ENCODE results near the gene PRR3. TPM values are rescaled to one million over a fixed set of nuclear protein-coding genes. Genes with fewer than 3 reads are reported as not detected.
A peak's percentile ranks its signal among the peaks of the same experiment; 100 is the strongest.

The PRR3 gene
- total RNA-seq, 4 donors from 2014 or later = 3.8 to 10.6 (median 4.5) TPM

- Histone ChIP-seq H3K4me1 (peaks cover 19 to 39% (median 30%) of the 10 kb centered on the region in 4 donors), H3K4me3 (peak overlapping the region; percentile 84 to 96 (median 89)), H3K27me3 (no peaks in the 10 kb centered on the region), H3K27ac (replicated peaks in 1 of 4) (peak overlapping the region; percentile 98 to 100 (median 98)), H3K36me3 (peaks cover 8 to 37% (median 30%) of the 10 kb centered on the region in 4 donors), H3K9me3 (no peaks in the 10 kb centered on the region)
- WGBS = 3% methylated on average over 6 of the region's 6 CpGs
- no peak for DNase-seq (ENCODE audit: extremely low spot score)
- intact Hi-C loops (cut with DNase I) = loop anchor here (2.0 kb wide), 1 partner anchor 13 kb away; the partner anchor contains the start of gene ABCF1
- TF ChIP-seq POLR2AphosphoS5 (IDR thresholded peaks at IDR 0.05) (no peak), POLR2A (IDR thresholded peaks at IDR 0.05; ENCODE audit: low read depth) (no peak)
These were observed 537 bp downstream of the PRR3 start for GRCh38 chr6:30557683-30557981.

GRCh38 chr6:30560930-30561329 is 3.8 kb downstream of the PRR3 start:
- Histone ChIP-seq H3K4me3 (no peak overlapping the region), H3K9me3 (no peaks in the 10 kb centered on the region), H3K36me3 (peaks cover 9 to 24% (median 22%) of the 10 kb centered on the region in 4 donors), H3K27me3 (no peaks in the 10 kb centered on the region), H3K27ac (replicated peaks in 1 of 4) (no peak overlapping the region), H3K4me1 (peaks cover 11 to 19% (median 16%) of the 10 kb centered on the region in 4 donors)
- intact Hi-C loops (cut with DNase I) = no loop called here
- no peak for TF ChIP-seq POLR2A (IDR thresholded peaks at IDR 0.05; ENCODE audit: low read depth)
- TF ChIP-seq CTCF (IDR thresholded peaks at IDR 0.05) = no peak
- TF ChIP-seq POLR2AphosphoS5 (IDR thresholded peaks at IDR 0.05) = no peak
- TF ChIP-seq EP300 (IDR thresholded peaks at IDR 0.05) = no peak
- DNase-seq (ENCODE audit: extremely low spot score) = no peak
- WGBS = 87% methylated on average over 3 of the region's 3 CpGs

- Histone ChIP-seq H3K27me3 (no peaks in the 10 kb centered on the region), H3K4me3 (no peak overlapping the region), H3K9me3 (no peaks in the 10 kb centered on the region), H3K36me3 (peaks cover 9 to 24% (median 22%) of the 10 kb centered on the region in 4 donors), H3K27ac (replicated peaks in 1 of 4) (no peak overlapping the region), H3K4me1 (peaks cover 9 to 16% (median 11%) of the 10 kb centered on the region in 4 donors)
- no peak for DNase-seq (ENCODE audit: extremely low spot score)
- TF ChIP-seq EP300 (IDR thresholded peaks at IDR 0.05) (no peak), CTCF (IDR thresholded peaks at IDR 0.05) (no peak), POLR2AphosphoS5 (IDR thresholded peaks at IDR 0.05) (no peak)
- WGBS = 85% methylated on average over 14 of the region's 14 CpGs
- intact Hi-C loops (cut with DNase I) = no loop called here
These were observed 5.7 kb downstream of the PRR3 start for GRCh38 chr6:30562470-30563425.

- Histone ChIP-seq H3K27ac (replicated peaks in 1 of 4) (no peak overlapping the region), H3K36me3 (peaks cover 9 to 24% (median 22%) of the 10 kb centered on the region in 4 donors), H3K9me3 (no peaks in the 10 kb centered on the region), H3K4me1 (peaks cover 0 to 8% (median 2%) of the 10 kb centered on the region in 4 donors), H3K27me3 (no peaks in the 10 kb centered on the region), H3K4me3 (no peak overlapping the region)
- 96% methylated on average over 1 of the region's 1 CpG for WGBS
- intact Hi-C loops (cut with DNase I) = no loop called here
- no peak for DNase-seq (ENCODE audit: extremely low spot score)
- TF ChIP-seq POLR2AphosphoS5 (IDR thresholded peaks at IDR 0.05) (no peak), CTCF (IDR thresholded peaks at IDR 0.05) (no peak), EP300 (IDR thresholded peaks at IDR 0.05) (no peak), POLR2A (IDR thresholded peaks at IDR 0.05; ENCODE audit: low read depth) (no peak)
These were observed 7.0 kb downstream of the PRR3 start for GRCh38 chr6:30564114-30564513.

GRCh38 chr6:30565772-30566171 is 8.7 kb downstream of the PRR3 start:
- Histone ChIP-seq H3K4me3 (no peak overlapping the region), H3K27ac (replicated peaks in 1 of 4) (no peak overlapping the region), H3K4me1 (peaks cover 7 to 18% (median 10%) of the 10 kb centered on the region in 4 donors), H3K36me3 (peaks cover 9 to 24% (median 22%) of the 10 kb centered on the region in 4 donors), H3K9me3 (no peaks in the 10 kb centered on the region), H3K27me3 (no peaks in the 10 kb centered on the region)
- TF ChIP-seq EP300 (IDR thresholded peaks at IDR 0.05) = no peak
- no peak for TF ChIP-seq POLR2AphosphoS5 (IDR thresholded peaks at IDR 0.05)
- TF ChIP-seq CTCF (IDR thresholded peaks at IDR 0.05) = no peak
- TF ChIP-seq POLR2A (IDR thresholded peaks at IDR 0.05; ENCODE audit: low read depth) = no peak
- intact Hi-C loops (cut with DNase I) = no loop called here
- no peak for DNase-seq (ENCODE audit: extremely low spot score)

All from esophagus muscularis mucosa (tissue), 4 donors.